Nephron progenitor cell (in vitro differentiated cells): ENCODE measurements around the gene ZNF396.
A peak's percentile ranks its signal among the peaks of the same experiment; 100 is the strongest.

Experiments
- DNase-seq: peaks from one replicate; pipeline ENCODE4 v3.0.0; 2021
- H3K27ac Mint-ChIP-seq: 2 replicates; pipeline ENCODE4 v1.8.0; 2021; ENCODE audit warnings: mild to moderate bottlenecking, moderate library complexity, mixed read lengths
- H3K27me3 Mint-ChIP-seq: 2 replicates; pipeline ENCODE4 v1.8.0; 2021; ENCODE audit warnings: mild to moderate bottlenecking, low read depth, mixed read lengths; ENCODE audit not compliant: poor library complexity
- H3K36me3 Mint-ChIP-seq: 2 replicates; pipeline ENCODE4 v1.8.0; 2021; ENCODE audit warnings: low read depth, mixed read lengths
- H3K4me1 Mint-ChIP-seq: 2 replicates; pipeline ENCODE4 v1.8.0; 2021; ENCODE audit warnings: mixed read lengths
- H3K4me3 Mint-ChIP-seq: 2 replicates; pipeline ENCODE4 v1.8.0; 2021; ENCODE audit warnings: mild to moderate bottlenecking, moderate library complexity, mixed read lengths
- H3K9me3 Mint-ChIP-seq: 2 replicates; pipeline ENCODE4 v1.8.0; 2021; ENCODE audit warnings: mild to moderate bottlenecking, moderate library complexity, mixed read lengths
- TF ChIP-seq, protein P1 (sequence below): fragments of 200-600 bp; sonication (generic); IDR thresholded peaks from 2 replicates; pipeline ENCODE4 v1.5.0; 2021; ENCODE audit warnings: antibody characterized with exemption

Gene ZNF396

DNA sequence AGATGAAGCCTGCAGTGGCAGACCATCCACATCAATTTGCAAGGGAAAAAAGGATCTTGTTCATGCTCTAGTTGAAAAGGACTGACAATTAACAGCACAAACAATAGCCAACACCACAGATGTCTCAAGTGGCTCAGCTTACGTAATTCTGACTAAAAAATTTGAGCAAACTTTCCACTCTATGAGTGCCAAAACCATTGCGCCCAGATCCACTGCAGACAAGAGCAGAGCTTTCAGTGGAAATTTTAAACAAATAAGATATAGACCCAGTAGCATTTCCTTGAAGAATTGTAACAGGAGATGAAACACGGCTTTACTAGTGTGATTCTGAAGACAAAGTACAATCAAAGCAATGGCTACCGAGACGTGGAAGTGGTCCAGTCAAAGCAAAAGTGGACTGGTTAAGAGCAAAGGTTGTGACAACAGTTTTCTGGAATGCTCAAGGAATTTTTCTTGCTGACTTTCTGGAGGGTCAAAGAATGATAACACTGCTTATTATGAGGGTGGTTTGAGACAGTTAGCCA is 12.0 kb upstream of the ZNF396 start:
- Mint-ChIP-seq H3K27ac (no peak overlapping the region), H3K4me1 (no peaks in the 10 kb centered on the region), H3K4me3 (no peak overlapping the region), H3K36me3 (no peaks in the 10 kb centered on the region), H3K27me3 (peaks cover 7% of the 10 kb centered on the region), H3K9me3 (peaks cover 3% of the 10 kb centered on the region)
- DNase-seq = no peak
- TF ChIP-seq, protein P1, sequence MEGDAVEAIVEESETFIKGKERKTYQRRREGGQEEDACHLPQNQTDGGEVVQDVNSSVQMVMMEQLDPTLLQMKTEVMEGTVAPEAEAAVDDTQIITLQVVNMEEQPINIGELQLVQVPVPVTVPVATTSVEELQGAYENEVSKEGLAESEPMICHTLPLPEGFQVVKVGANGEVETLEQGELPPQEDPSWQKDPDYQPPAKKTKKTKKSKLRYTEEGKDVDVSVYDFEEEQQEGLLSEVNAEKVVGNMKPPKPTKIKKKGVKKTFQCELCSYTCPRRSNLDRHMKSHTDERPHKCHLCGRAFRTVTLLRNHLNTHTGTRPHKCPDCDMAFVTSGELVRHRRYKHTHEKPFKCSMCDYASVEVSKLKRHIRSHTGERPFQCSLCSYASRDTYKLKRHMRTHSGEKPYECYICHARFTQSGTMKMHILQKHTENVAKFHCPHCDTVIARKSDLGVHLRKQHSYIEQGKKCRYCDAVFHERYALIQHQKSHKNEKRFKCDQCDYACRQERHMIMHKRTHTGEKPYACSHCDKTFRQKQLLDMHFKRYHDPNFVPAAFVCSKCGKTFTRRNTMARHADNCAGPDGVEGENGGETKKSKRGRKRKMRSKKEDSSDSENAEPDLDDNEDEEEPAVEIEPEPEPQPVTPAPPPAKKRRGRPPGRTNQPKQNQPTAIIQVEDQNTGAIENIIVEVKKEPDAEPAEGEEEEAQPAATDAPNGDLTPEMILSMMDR = no peak

DNA sequence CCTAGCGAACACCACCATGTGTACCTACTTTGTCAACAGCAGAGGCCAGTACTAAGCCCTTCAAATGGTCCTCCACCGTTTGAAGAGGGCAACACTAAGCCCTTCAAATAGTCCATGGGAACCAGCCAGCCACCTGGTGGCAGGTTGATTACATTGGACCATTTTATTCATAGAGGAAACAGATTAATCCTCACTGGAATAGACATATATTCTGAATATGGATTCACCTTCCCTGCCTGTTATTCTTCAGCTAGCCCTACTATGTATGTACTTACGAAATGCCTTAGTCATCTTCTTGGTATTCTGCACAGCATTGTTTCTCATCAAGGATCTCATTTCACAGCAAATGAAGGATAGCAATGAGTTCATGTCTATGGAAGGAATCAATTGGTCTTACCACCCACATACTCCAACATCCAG is 10.0 kb upstream of the ZNF396 start:
- TF ChIP-seq, protein P1 = no peak
- peaks cover 7% of the 10 kb centered on the region for H3K27me3 Mint-ChIP-seq
- no peak overlapping the region for H3K4me3 Mint-ChIP-seq
- no peak overlapping the region for H3K27ac Mint-ChIP-seq
- no peaks in the 10 kb centered on the region for H3K4me1 Mint-ChIP-seq
- DNase-seq = no peak
- H3K9me3 Mint-ChIP-seq = peaks cover 3% of the 10 kb centered on the region
- no peaks in the 10 kb centered on the region for H3K36me3 Mint-ChIP-seq

DNA sequence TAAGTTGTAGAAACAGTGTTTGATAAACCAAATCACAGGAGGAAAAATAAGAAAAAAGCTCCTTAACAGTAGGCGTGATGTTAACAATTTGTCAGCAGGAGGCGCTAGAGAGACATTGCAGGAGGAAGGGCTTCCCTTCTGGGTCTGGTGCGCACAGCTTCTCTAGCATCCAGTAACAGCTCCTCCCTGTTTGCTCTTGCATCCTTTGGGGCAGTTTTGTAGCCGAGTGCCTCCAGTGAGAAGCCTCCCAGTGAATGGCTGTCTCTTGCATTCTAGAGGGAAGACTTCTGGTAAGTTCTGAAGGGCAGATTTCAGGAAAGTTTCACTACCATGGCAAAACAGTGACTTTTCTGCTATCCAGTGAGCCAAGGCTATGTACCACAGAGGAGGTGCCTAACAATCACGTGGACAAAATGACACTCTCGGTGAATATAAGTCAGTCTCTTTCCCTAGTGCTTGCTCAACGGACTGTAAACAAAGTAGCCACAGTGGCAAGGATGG is 9.5 kb upstream of the ZNF396 start:
- Mint-ChIP-seq H3K36me3 (no peaks in the 10 kb centered on the region), H3K4me1 (no peaks in the 10 kb centered on the region), H3K4me3 (no peak overlapping the region), H3K27ac (no peak overlapping the region), H3K27me3 (peaks cover 7% of the 10 kb centered on the region), H3K9me3 (peaks cover 5% of the 10 kb centered on the region)
- TF ChIP-seq, protein P1 = peak; percentile 95
- peak; percentile 61 for DNase-seq

DNA sequence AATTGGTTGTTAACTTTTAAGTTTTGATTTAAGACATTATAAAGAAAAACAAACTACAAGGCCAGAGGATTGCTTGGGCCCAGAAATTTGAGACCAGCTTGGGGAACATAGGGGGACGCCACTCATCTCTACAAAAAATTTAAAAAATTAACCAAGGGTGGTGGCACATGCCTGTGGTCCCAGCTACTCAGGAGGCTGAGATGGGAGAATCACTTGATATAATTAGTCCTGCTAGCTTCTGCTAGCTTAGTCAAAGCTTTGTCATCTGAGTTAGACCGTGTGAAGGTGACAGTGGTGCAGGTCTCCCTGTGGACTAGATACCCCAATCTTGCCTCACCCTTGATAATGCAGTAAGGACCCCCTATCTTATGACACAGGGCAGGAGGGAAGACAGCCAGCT is 6.0 kb upstream of the ZNF396 start:
- Mint-ChIP-seq H3K9me3 (peaks cover 10% of the 10 kb centered on the region), H3K36me3 (no peaks in the 10 kb centered on the region), H3K27me3 (peaks cover 19% of the 10 kb centered on the region), H3K4me3 (no peak overlapping the region), H3K4me1 (no peaks in the 10 kb centered on the region), H3K27ac (no peak overlapping the region)
- DNase-seq = no peak
- TF ChIP-seq, protein P1 = no peak

DNA sequence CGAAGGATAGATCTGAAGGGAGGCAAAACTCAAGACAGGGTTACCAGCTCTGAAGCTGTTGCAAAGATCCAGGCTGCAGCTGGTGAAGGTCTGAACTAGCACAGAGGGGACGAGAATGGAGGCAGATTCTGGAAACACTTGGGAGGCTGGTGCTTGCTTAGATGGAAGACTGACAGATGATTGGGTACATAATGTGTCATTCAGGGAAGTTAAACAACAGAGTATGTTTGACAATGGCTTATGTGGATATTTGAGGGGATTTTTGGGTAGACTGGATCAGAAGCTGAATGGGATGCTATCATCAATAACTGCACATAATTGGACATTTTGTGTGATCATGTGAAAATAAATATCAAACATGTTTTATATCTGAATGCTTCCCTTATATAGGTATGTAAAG is 2.3 kb upstream of the ZNF396 start:
- TF ChIP-seq, protein P1 = no peak
- Mint-ChIP-seq H3K4me1 (peaks cover 5% of the 10 kb centered on the region), H3K9me3 (peaks cover 10% of the 10 kb centered on the region), H3K27me3 (peaks cover 35% of the 10 kb centered on the region), H3K27ac (no peak overlapping the region), H3K4me3 (no peak overlapping the region), H3K36me3 (no peaks in the 10 kb centered on the region)
- no peak for DNase-seq

DNA sequence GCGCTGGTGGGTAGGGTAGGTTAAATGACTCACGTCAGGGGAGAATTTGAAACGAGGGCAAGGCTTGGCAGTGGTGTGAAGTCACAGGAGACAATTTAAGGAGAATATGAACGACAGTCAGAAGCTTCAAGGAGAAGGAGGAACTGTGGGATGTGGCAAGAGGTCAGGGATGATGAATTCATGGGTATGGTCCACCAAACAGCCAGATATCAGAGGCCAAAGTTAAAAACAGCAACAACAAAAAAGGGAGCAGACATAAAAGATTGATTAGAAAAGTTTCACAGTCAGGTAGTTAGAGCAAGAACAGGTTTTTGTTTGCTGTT is 1.4 kb upstream of the ZNF396 start:
- TF ChIP-seq, protein P1 = no peak
- H3K4me3 Mint-ChIP-seq = no peak overlapping the region
- H3K27ac Mint-ChIP-seq = no peak overlapping the region
- H3K36me3 Mint-ChIP-seq = no peaks in the 10 kb centered on the region
- peaks cover 10% of the 10 kb centered on the region for H3K9me3 Mint-ChIP-seq
- peaks cover 35% of the 10 kb centered on the region for H3K27me3 Mint-ChIP-seq
- DNase-seq = no peak
- H3K4me1 Mint-ChIP-seq = peaks cover 5% of the 10 kb centered on the region
